IMR-90 (cell line): ENCODE measurements around the gene SYS1.

Source experiments
- BHLHE40 ChIP-seq: fragments of 150-350 bp; IDR thresholded peaks from 2 replicates; pipeline ENCODE4 v1.6.1; 2016; ENCODE audit warnings: mild to moderate bottlenecking, low read depth, low read length
- CEBPB ChIP-seq: IDR thresholded peaks from 2 replicates; pipeline ENCODE4 v1.6.1; 2012; ENCODE audit warnings: low read depth, low read length, improper control_type of control experiment
- CTCF ChIP-seq: conservative IDR thresholded peaks from 2 replicates; pipeline ENCODE4 v1.5.1; 2012; ENCODE audit warnings: mild to moderate bottlenecking, low read depth, low read length, improper control_type of control experiment
- ELK1 ChIP-seq: fragments of 150-350 bp; IDR thresholded peaks from 2 replicates; pipeline ENCODE4 v1.6.1; 2016; ENCODE audit warnings: low read depth, mild to moderate bottlenecking, low read length, moderate library complexity, borderline replicate concordance
- MAFK ChIP-seq: IDR thresholded peaks from 2 replicates; pipeline ENCODE4 v1.6.1; 2012; ENCODE audit warnings: low read depth, low read length, improper control_type of control experiment
- MXI1 ChIP-seq: IDR thresholded peaks from 2 replicates; pipeline ENCODE4 v1.6.1; 2012; ENCODE audit warnings: low read depth, mild to moderate bottlenecking, low read length, moderate library complexity, borderline replicate concordance
- POLR2A ChIP-seq: IDR thresholded peaks from 2 replicates; pipeline ENCODE4 v1.6.1; 2012; ENCODE audit warnings: mild to moderate bottlenecking, low read depth, low read length
- RAD21 ChIP-seq: IDR thresholded peaks from 2 replicates; pipeline ENCODE4 v1.6.1; 2012; ENCODE audit warnings: low read length, improper control_type of control experiment
- RCOR1 ChIP-seq: IDR thresholded peaks from 2 replicates; pipeline ENCODE4 v1.6.1; 2012; ENCODE audit warnings: mild to moderate bottlenecking, low read length, improper control_type of control experiment; ENCODE audit not compliant: insufficient replicate concordance
- RFX5 ChIP-seq: IDR thresholded peaks from 2 replicates; pipeline ENCODE4 v1.8.0; 2012; ENCODE audit warnings: low read depth, mild to moderate bottlenecking, low read length, moderate library complexity
- SMC3 ChIP-seq: fragments of 150-350 bp; IDR thresholded peaks from 2 replicates; pipeline ENCODE4 v1.6.1; 2016; ENCODE audit warnings: low read depth, mild to moderate bottlenecking, antibody characterized with exemption, low read length, moderate library complexity

GRCh38 chr20:45329497-45330319 lies 33.2 kb upstream of the SYS1 start:
- TF ChIP-seq POLR2A: no peak
- 0 out of 2 replicates have a peak, but pooled peaks have one; percentile 5 for TF ChIP-seq CTCF
- TF ChIP-seq CEBPB: no peak
- TF ChIP-seq MXI1: no peak
- TF ChIP-seq MAFK: no peak
- TF ChIP-seq RCOR1: peak; percentile 22
- TF ChIP-seq SMC3: no peak
- no peak for TF ChIP-seq ELK1
- TF ChIP-seq RAD21: no peak
- no peak for TF ChIP-seq BHLHE40
- TF ChIP-seq RFX5: no peak
